Activated T-helper 1 cell treated with anti-CD3 and anti-CD28 coated beads, Interleukin-12 subunit alpha, Interleukin-12 subunit beta, Interleukin-2, Interleukin-4 antibody, amounts not matched to agents 30 ng/mL and 10 ng/mL and 1 ng/mL, durations not matched to agents 14 hours and 24 hours and 36 hours (primary cell): Measurements from ENCODE around the gene F2RL3. TPM values are rescaled to one million over a fixed set of nuclear protein-coding genes. Genes with fewer than 3 reads are reported as not detected.
"Not testable (repeated sequence)": the region's sequence is repeated elsewhere in the genome, so short reads cannot be mapped to it uniquely, and the experiment has no call there.

Experiments used
- DNase-seq: peaks from one replicate; pipeline ENCODE4 v3.0.0; 2021; ENCODE audit warnings: low spot score
- H3K27ac Mint-ChIP-seq: one replicate; pipeline ENCODE4 v1.8.0; 2021; ENCODE audit warnings: mild to moderate bottlenecking, mixed read lengths
- H3K27me3 Mint-ChIP-seq: one replicate; pipeline ENCODE4 v1.8.0; 2022; ENCODE audit warnings: mild to moderate bottlenecking, moderate library complexity, mixed read lengths; ENCODE audit not compliant: insufficient read depth
- H3K36me3 Mint-ChIP-seq: one replicate; pipeline ENCODE4 v1.8.0; 2021; ENCODE audit warnings: low read depth, mixed read lengths
- H3K4me1 Mint-ChIP-seq: one replicate; pipeline ENCODE4 v1.8.0; 2021; ENCODE audit warnings: low read depth, mixed read lengths
- H3K4me3 Mint-ChIP-seq: one replicate; pipeline ENCODE4 v1.8.0; 2021; ENCODE audit warnings: mild to moderate bottlenecking, moderate library complexity, mixed read lengths
- H3K9me3 Mint-ChIP-seq: one replicate; pipeline ENCODE4 v1.8.0; 2021; ENCODE audit warnings: mixed read lengths
- intact Hi-C: fragments of 100-400 bp; cut with micrococcal nuclease; formaldehyde crosslinking; loops from one replicate; pipeline ENCODE4 v1.15.1; 2024
- total RNA-seq: library from RNA; stranded (reverse); gene quantifications from 2 replicates; pipeline ENCODE4 v1.2.3, GENCODE V29; 2022

F2RL3 gene
- total RNA-seq, 1 donor from 2014 or later: not detected

DNA sequence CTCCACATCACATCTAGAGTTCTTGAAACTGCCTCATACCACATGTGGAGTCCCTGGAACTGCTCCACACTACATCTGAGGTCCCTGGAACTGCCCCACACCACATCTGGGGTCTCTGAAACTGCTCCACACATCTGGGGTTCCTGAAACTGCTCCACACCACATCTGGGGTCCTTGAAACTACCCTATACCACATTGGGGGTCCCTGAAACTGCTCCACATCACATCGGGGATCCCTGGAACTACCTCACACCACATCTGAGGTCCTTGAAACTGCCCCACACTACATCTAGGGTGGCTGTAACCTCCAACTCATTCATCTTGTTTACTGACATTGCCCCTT lies 33.8 kb downstream of the F2RL3 start:
- Mint-ChIP-seq H3K36me3 (no peaks in the 10 kb centered on the region), H3K27me3 (no peaks in the 10 kb centered on the region), H3K9me3 (peaks cover 24% of the 10 kb centered on the region), H3K27ac (no peak overlapping the region), H3K4me1 (no peaks in the 10 kb centered on the region), H3K4me3 (no peak overlapping the region)
- intact Hi-C loops: no loop called here
- DNase-seq: no peak

DNA sequence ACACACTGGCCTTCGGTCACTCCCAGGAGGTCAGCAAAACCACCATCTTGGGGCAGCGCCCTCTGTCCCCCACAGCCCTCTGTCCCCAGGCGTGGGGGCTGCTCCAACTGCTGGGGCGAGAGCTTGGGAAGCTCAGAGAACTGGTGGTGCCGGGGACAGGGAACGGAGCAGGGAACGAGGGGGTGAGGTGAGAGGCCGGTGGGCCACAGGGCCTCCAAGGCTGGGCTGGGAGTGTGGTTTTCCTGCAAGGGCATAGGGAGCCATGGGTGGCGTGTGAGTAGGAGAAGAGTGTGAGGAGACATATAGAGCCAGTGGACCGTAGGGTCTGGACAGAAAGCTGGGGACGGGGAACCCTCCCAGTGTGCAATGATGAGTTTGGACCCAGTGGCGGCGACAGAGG lies 34.1 kb downstream of the F2RL3 start:
- no peaks in the 10 kb centered on the region for H3K4me1 Mint-ChIP-seq
- intact Hi-C loops: no loop called here
- no peaks in the 10 kb centered on the region for H3K27me3 Mint-ChIP-seq
- no peaks in the 10 kb centered on the region for H3K36me3 Mint-ChIP-seq
- DNase-seq: no peak
- peaks cover 25% of the 10 kb centered on the region for H3K9me3 Mint-ChIP-seq
- no peak overlapping the region for H3K27ac Mint-ChIP-seq
- no peak overlapping the region for H3K4me3 Mint-ChIP-seq

DNA sequence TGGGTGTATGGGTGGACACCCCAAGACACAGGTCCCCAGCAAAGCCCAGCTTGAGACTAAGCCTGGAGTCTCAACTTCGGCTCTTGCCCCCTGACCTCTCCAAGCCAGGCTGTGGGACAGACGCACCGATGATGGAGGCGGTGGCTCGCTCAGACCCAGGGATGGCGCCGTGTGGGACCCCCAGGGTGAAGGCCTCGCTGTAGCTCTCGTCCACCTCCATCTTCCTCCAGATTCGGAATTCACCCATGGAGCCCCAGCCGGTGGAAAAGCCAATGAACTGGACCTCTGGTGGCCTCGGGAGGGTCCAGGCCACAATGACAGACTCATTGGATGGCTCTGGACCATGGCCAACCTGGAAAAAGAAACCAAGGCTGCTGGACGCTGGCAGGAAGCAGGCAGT lies 39.1 kb downstream of the F2RL3 start:
- Mint-ChIP-seq H3K4me1 (no peaks in the 10 kb centered on the region), H3K27me3 (no peaks in the 10 kb centered on the region), H3K4me3 (no peak overlapping the region), H3K27ac (no peak overlapping the region), H3K9me3 (peaks cover 39% of the 10 kb centered on the region), H3K36me3 (no peaks in the 10 kb centered on the region)
- no peak for DNase-seq
- intact Hi-C loops: no loop called here

DNA sequence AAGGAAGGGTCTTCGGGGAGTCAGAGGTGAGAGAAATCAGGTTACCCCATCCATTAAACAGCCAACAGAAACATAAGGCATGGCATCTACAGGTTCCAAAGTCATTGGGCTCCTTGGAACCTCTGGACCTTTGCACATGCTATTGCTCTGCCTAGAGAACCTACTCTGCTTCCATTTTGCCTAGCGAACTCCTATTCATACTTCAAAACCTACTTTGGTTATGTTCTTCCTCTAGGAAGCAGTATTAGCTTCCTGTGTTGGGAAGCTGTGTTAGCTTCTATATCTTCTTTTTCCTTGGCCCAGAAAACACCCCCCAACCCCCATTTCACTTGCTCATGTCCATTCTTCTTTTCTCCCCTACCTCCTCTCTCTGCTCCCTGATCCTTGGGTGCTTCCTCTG lies 39.6 kb downstream of the F2RL3 start:
- DNase-seq: no peak
- intact Hi-C loops: no loop called here
- no peaks in the 10 kb centered on the region for H3K27me3 Mint-ChIP-seq

GRCh38 chr19:16928916-16929315 lies 40.1 kb downstream of the F2RL3 start:
- no peak overlapping the region for H3K27ac Mint-ChIP-seq
- H3K36me3 Mint-ChIP-seq: no peaks in the 10 kb centered on the region
- peaks cover 47% of the 10 kb centered on the region for H3K9me3 Mint-ChIP-seq
- H3K27me3 Mint-ChIP-seq: peaks cover 3% of the 10 kb centered on the region
- intact Hi-C loops: no loop called here
- DNase-seq: no peak
- no peaks in the 10 kb centered on the region for H3K4me1 Mint-ChIP-seq
- no peak overlapping the region for H3K4me3 Mint-ChIP-seq

More for the DNA sequence above, 39.6 kb downstream of the F2RL3 start:
- Mint-ChIP-seq H3K36me3 (no peaks in the 10 kb centered on the region), H3K27ac (no peak overlapping the region), H3K4me3 (no peak overlapping the region), H3K4me1 (no peaks in the 10 kb centered on the region), H3K9me3 (peaks cover 41% of the 10 kb centered on the region)

DNA sequence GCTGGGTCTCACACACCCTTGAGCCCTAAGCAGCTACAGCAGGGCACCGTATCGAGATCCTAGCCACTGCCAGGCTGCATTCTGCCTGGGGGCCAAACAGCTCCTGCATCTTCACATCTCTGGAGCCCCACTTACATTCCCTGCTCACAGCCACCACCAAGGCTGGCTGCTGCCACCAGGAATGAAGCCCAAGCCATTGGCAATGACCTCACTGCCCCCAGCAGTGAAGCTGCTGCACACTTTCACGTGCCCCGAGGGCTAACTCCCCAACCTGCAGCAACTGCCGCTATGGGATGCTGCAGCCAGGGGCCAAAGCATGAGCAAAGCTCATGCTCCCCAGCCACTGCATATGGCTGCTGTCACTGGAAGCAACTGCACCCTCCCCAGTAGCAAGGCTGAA lies 42.0 kb downstream of the F2RL3 start:
- no peaks in the 10 kb centered on the region for H3K4me1 Mint-ChIP-seq
- no peak for DNase-seq
- H3K27ac Mint-ChIP-seq: no peak overlapping the region
- H3K9me3 Mint-ChIP-seq: peaks cover 54% of the 10 kb centered on the region
- intact Hi-C loops: no loop called here
- peaks cover 3% of the 10 kb centered on the region for H3K27me3 Mint-ChIP-seq
- H3K36me3 Mint-ChIP-seq: no peaks in the 10 kb centered on the region
- no peak overlapping the region for H3K4me3 Mint-ChIP-seq

GRCh38 chr19:16931306-16931705 lies 42.5 kb downstream of the F2RL3 start:
- no peaks in the 10 kb centered on the region for H3K4me1 Mint-ChIP-seq
- H3K27ac Mint-ChIP-seq: no peak overlapping the region

DNA sequence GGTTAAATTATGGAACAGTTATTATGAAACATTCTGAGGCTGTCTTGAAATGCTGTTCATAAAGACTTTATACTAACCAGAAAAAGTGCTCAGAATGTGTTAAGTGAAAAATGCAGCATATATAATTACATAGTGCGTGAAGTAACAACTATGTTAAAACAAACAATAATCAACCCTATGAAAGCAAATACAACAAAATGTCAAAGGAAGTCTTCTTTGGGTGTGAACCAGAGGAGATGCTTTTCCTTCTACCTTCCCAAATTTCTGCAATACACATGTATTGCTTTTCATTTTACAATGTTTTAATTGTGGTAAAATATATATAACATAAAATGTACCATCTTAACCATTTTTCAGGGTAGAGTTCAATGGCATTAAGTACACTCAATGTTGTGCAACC lies 45.7 kb downstream of the F2RL3 start:
- Mint-ChIP-seq H3K27ac (no peak overlapping the region), H3K36me3 (no peaks in the 10 kb centered on the region), H3K27me3 (peaks cover 3% of the 10 kb centered on the region), H3K4me1 (no peaks in the 10 kb centered on the region), H3K4me3 (no peak overlapping the region), H3K9me3 (peaks cover 29% of the 10 kb centered on the region)
- intact Hi-C loops: no loop called here
- no peak for DNase-seq

More at GRCh38 chr19:16931306-16931705, 42.5 kb downstream of the F2RL3 start:
- peaks cover 55% of the 10 kb centered on the region for H3K9me3 Mint-ChIP-seq
- no peaks in the 10 kb centered on the region for H3K36me3 Mint-ChIP-seq
- intact Hi-C loops: no loop called here
- DNase-seq: no peak
- no peak overlapping the region for H3K4me3 Mint-ChIP-seq
- peaks cover 3% of the 10 kb centered on the region for H3K27me3 Mint-ChIP-seq

DNA sequence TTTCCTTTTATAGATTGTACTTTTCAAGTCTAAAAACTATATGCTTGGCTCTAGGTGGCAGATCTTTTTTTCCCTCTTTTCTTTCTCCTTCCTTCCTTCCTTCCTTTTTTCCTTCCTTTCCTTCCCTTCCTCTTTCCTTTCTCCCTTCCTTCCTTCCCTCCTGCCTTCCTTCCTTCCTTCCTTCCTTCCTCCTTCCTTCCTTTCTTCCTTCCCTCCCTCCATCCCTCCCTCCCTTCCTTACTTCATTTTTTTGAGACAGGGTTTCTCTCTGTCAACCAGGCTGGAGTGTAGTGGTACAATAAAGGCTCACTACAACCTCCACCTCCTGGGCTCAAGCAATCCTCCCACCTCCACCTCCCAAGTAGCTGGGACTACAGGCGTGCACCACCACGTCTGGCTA lies 48.1 kb downstream of the F2RL3 start:
- intact Hi-C loops: no loop called here
- Mint-ChIP-seq H3K9me3 (peaks cover 25% of the 10 kb centered on the region), H3K4me3 (no peak overlapping the region), H3K27me3 (peaks cover 3% of the 10 kb centered on the region), H3K36me3 (no peaks in the 10 kb centered on the region), H3K4me1 (no peaks in the 10 kb centered on the region), H3K27ac (no peak overlapping the region)
- no peak for DNase-seq

DNA sequence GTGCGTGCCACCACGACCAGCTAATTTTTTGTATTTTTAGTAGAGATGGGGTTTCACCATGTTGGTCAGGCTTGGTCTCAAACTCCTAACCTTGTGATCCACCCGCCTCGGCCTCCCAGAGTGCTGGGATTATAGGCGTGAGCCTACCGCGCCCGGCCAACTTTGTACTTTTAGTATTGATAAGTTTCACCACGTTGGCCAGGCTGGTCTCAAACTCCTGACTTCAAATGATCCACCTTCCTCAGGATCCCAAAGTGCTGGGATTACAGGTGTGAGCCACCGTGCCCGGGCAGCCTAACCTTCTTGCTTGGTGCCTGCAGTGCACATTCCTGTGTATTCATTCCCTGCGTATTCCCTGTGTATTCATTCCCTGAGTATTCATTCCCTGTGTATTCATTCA lies 49.0 kb downstream of the F2RL3 start:
- DNase-seq, H3K36me3 Mint-ChIP-seq, H3K27me3 Mint-ChIP-seq, H3K4me3 Mint-ChIP-seq, H3K4me1 Mint-ChIP-seq, intact Hi-C loops, H3K27ac Mint-ChIP-seq: not testable (repeated sequence)
- H3K9me3 Mint-ChIP-seq: peaks cover 25% of the 10 kb centered on the region

- Mint-ChIP-seq H3K36me3 (no peaks in the 10 kb centered on the region), H3K9me3 (peaks cover 25% of the 10 kb centered on the region), H3K27ac (no peak overlapping the region), H3K4me1 (no peaks in the 10 kb centered on the region), H3K4me3 (no peak overlapping the region), H3K27me3 (peaks cover 3% of the 10 kb centered on the region)
- no peak for DNase-seq
- intact Hi-C loops: no loop called here
These were observed 49.4 kb downstream of the F2RL3 start for GRCh38 chr19:16938211-16938610.

GRCh38 chr19:16940063-16940462 lies 51.3 kb downstream of the F2RL3 start:
- not testable (repeated sequence) for H3K36me3 Mint-ChIP-seq

DNA sequence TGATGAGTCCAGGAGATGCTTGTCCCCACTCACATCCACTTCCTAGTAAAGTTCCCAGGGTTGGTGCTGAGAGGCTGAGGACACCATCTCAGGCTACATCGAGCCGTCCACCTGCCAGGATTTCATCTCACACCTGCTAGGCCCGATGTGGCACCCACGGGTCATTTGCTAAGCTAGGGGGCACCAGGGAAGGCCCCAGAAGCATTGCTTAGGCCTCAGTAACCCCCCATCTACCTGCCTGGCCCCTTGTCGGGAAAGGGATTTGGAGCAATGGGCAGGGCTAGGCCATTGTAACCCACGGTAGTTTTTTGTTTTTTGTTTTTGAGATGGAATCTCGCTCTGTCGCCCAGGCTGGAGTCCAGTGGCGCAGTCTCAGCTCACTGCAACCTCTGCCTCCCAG lies 51.8 kb downstream of the F2RL3 start:
- intact Hi-C loops: no loop called here
- Mint-ChIP-seq H3K4me3 (no peak overlapping the region), H3K27me3 (no peaks in the 10 kb centered on the region), H3K27ac (no peak overlapping the region), H3K9me3 (peaks cover 3% of the 10 kb centered on the region), H3K4me1 (no peaks in the 10 kb centered on the region), H3K36me3 (no peaks in the 10 kb centered on the region)
- DNase-seq: no peak

More at GRCh38 chr19:16940063-16940462, 51.3 kb downstream of the F2RL3 start:
- DNase-seq, intact Hi-C loops, H3K27me3 Mint-ChIP-seq, H3K4me1 Mint-ChIP-seq, H3K27ac Mint-ChIP-seq, H3K9me3 Mint-ChIP-seq, H3K4me3 Mint-ChIP-seq: not testable (repeated sequence)
